Measurements from ENCODE around the gene ARRB1.

GRCh38 chr11:75277991-75278790 is 73.3 kb downstream of the ARRB1 start:
- TF ChIP-seq CTCF (IDR thresholded peaks at IDR 0.05) (no peak), ZFX (IDR thresholded peaks at IDR 0.05; ENCODE audit: borderline replicate concordance) (no peak)

Measured in 22Rv1 (cell line).